ENCODE data around the gene VSIG2.

The VSIG2 gene

DNA sequence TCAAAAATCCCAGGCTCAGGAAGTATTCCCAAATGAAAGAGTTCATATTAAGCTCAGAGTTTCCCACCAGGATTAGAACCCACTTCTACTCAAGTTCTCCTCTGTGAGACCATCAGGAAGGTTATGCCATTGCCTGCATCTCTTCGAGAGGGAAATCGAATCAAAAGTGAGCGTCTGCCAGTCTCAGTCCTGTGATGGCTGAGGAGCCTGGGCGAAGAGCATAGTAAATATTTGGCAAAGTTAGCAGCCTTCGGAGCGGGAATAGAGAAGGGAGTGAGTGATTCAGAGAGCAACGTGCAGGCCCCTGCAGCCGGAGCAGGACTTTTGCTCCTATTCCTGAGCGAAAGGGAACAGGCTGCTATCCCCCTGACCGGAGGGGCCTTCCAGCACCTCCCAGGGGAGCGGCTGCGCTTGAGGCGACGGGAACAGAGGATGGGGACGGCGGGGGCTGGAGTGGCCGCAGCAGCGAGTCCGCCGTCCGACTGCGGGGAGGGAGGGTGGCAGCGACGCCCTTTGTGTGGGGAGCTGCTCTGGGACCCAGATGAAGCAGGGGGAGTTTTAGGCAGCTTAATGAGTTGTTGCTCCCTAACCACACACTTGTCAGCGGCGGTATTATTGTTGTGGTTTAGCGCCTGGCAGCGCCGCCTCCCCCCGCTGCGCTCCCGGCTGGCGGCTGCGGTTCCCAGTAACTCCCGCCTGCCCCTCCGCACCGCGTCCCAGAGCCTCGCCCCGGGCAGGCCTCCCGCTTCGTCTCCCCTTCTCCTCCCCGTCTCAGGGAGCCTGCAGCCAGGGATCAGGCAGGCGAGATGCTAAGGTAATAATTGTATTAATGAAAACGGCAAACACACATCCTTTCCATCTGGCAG lies 34.0 kb downstream of the VSIG2 start:
- DNase-seq, result peak; percentile 59

DNA sequence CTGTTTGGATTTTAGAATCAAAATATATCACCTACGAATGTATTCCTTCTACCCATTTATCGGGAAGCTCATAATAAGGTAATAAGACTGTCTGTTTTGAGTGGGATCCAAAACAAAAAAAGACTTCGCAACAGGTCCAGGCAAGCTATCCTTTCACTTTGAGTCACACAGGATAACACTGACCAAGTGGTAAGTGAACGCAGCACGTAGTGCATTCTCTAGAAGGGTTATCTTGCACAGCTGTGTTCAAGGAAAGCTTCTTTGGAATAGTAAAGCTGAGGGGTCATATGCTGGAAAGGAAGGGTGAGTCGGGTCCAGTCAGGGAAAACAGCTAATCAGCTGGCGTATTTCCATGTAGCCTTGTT lies 34.7 kb downstream of the VSIG2 start:
- DNase-seq, result no peak

DNA sequence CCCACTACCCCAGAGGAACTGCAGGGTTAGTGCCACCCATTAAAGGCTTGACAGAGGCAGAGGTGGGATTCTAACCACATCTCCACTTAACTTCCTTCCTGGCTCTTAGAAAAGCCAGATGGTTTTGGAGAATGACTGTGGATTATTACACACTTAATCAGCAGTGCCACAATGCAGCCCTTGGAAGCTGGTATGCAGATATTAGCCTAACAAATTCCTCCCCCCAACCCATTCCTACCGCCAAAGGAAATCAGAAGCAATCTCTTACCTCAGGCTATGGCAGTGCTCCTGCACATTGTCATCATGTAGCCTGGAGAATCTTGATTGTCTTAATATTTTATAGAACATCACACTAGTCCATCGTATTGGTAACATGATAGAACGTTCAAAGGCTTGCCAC lies 35.5 kb downstream of the VSIG2 start:
- DNase-seq, result peak; percentile 80

DNA sequence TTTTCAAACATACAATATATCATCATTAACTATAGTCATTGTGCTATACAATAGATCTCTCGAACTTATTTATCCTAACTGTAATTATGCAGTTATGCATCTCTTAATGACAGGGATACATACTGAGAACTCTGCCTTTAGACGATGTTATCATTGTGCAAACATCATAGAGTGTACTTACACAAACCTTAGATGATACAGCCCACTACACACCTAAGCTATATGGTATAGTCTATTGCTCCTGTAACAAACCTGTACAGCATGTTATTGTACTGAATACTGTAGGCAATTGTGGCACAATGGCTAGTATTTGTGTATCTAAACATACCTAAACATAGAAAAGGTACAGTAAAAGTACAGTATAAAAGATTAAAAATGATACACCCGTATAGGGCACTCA lies 39.7 kb downstream of the VSIG2 start:
- no peak for DNase-seq

DNA sequence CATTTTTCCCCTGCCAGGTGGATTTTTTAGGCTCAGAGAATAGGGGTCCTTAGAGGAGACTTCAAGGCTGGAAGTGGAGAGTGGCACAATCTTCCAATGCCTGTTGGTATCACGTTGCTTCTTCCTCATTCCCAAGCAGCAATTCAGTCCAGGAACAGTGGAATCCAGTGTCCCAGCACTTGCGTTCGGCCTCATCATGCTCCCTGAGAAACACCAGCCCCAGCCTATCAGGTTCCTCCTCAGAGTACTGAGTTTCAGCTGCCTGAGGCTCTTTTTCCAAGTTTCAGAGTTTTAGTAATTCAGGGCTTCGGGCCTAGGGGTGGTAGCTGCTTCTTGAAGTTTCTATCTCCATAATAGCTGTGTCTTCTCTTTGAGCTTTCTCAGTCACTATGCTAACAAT lies 44.2 kb downstream of the VSIG2 start:
- DNase-seq, result no peak

DNA sequence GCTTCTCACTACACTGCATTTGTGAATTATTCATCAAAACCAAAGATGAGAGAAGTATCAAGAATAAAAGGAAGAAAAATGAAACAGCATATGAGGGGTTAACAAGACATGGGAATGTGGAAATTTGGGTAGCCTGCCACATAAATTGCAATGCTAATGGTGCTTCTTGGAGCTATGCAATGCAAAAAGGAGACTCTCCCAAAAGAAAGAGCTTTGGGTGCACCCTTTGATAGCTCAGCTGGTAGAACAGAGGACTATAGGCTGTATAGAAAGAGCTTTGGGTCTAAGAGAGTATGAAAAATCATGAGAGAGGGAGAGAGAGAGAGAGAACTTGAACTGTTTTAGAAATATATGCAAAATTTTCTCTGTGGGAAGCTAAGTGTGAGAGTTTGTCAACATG lies 52.0 kb downstream of the VSIG2 start:
- no peak for DNase-seq

DNA sequence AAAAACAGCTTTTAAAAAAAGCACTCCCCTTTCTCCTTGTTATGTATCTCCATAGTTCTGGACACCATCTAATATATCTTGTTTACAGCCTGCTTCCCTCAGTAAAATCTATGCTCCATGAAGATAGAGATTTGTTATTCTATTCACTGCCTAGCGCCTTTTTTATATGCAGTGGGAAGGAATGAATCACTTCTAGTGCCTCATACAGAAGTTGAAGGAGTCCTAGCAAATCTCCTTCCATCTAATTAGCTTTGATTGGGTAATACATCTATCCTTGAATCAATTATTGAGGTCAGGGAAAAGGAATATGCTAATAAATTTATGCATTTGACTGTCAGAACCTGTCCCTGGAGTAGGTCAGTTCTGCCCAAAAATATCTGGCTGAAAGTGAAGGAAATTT lies 52.5 kb downstream of the VSIG2 start:
- no peak for DNase-seq

Data from hematopoietic multipotent progenitor cell treated with erythropoietin and hydrocortisone succinate and interleukin-3 and kit ligand, for 4 days (in vitro differentiated cells).